ENCODE measurements around the gene LTA4H.
"Not testable (repeated sequence)": the region's sequence is repeated elsewhere in the genome, so short reads cannot be mapped to it uniquely, and the experiment has no call there.

Gene LTA4H

DNA sequence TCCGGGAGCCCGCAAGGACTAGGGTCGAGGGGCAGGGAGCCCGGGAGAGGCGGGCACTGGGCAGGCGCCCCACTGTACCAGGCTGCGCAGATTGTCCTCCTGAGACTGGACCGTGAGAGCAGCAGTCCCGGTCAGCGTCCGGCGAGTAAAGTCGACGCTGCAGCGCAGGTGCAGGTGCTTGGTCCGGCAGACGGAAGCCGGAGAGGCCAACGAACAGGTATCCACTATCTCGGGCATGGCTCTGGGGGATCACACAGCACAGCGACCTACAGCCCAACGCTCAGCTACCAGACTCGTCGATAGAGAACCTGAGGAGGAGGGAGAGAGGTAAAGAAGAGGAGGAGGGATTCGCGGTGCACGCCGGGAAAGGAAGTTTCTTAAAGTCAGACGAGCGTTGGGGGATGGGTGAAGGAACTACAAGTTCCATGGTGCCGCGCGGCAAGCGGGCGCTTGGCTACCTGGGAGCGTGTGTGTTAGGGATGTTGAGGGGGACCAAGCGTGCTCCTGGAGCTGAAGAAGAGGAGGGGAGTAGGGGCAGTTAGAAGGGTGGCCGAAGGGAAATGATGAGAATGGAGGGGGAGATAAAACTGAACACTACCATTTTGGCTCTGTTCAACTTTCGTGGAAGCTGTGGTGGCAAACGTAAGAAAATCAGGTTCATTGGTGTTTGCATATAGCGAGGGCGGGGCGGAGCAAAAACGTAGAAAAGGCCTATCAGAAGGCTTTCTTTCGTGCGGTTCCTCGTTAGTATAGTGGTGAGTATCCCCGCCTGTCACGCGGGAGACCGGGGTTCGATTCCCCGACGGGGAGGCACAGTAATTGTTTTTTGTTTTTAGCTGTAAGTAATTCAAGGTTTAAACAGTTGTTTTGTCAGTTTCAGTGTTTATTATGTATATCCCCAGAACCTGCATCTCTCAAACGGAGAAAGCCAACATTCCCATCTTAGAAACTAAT, at the start of gene LTA4H:
Gene LTA4H, minus strand, starts transcription at position 305 of the 954 bp plus-strand sequence. Its CDS starts 68 bp downstream, at position 237.
- peak; percentile 99 for DNase-seq (ENCODE audit: low read depth)

- no peak for DNase-seq (ENCODE audit: low read depth)
Measured at GRCh38 chr12:96084624-96085023, 49.2 kb upstream of the LTA4H start.

DNA sequence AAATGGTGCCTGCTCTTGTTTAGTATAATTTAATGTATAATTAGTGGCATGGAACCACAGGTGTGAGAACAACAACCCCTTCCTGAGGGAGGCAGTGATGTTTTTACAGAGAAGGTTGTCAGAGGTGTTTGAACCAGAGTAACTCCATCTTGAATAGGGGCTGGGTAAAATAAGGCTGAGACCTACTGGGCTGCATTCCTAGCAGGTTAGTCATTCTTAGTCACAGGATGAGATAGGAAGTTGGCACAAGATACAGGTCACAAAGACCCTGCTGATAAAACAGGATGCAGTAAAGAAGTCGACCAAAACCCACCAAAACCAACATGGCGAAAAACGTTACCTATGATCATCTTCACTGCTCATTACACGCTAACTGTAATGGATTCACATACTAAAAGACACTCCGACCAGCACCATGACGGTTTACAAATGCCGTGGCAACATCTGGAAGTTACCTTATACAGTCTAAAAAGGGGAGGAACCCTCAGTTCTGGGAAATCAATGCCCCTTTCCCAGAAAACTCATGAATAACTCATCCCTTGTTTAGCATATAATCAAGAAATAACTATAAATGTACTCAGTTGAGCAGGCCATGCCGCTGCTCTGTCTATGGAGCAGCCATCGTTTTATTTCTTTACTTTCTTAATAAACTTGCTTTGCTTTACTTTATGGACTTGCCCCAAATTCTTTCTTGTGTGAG, 47.8 kb upstream of the LTA4H start:
- DNase-seq (ENCODE audit: low read depth), result no peak

GRCh38 chr12:96081596-96081995, 46.2 kb upstream of the LTA4H start:
- no peak for DNase-seq (ENCODE audit: low read depth)

- no peak for DNase-seq (ENCODE audit: low read depth)
Measured at GRCh38 chr12:96078231-96079135, 43.1 kb upstream of the LTA4H start.

DNA sequence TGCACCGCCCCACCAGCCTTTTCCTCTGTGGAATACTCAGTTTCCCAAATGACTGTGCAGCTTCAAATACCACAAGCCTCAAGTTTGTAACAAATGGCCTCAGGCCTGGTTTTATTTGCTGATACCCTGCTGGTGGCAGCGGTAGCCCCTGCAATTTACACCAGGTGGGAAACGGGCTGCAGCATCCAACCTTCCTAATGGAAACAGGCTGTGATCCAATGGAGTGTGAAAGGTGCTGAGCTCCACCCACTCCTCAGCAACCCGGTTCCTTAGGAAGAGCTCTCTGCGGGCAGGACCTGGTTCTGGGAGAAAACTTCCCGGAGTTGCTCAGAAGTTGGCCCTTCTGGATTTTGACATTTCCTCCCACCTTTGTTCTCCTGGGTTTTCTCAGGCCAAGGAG, 41.7 kb upstream of the LTA4H start:
- no peak for DNase-seq (ENCODE audit: low read depth)

GRCh38 chr12:96075560-96075959, 40.2 kb upstream of the LTA4H start:
- DNase-seq (ENCODE audit: low read depth), result no peak

GRCh38 chr12:96073346-96074330, 38.3 kb upstream of the LTA4H start:
- DNase-seq (ENCODE audit: low read depth), result no peak

DNA sequence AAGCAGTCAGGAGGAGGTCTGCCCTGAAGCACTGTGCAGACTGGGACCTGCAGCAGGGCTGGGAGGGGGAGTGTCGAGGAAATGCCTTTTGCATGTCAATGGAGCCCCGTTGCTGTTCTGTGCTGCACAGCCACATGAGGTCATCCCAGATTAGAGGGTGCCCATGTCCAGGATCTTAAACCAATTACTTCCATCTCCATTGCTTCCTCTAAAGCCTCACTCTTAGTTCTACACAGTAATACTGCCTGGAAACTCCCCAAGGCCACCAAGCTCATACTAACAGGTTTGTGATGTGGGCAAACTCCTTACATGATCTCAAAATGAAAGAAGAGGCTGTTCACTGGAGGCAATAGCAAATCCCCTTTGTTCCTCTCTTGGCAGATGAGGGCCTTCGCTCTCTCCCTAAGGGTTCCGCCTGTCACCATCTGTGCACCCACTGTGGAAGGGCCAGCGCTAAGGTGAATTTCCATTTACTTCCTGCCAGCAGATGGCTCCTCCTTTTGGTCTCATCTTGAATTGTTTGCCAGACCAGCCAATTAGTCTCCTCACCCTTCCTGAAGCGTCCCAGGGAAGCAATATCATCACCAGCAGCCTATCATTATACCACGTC, 35.4 kb upstream of the LTA4H start:
- no peak for DNase-seq (ENCODE audit: low read depth)

- no peak for DNase-seq (ENCODE audit: low read depth)
Measured at GRCh38 chr12:96069511-96070231, 34.3 kb upstream of the LTA4H start.

DNA sequence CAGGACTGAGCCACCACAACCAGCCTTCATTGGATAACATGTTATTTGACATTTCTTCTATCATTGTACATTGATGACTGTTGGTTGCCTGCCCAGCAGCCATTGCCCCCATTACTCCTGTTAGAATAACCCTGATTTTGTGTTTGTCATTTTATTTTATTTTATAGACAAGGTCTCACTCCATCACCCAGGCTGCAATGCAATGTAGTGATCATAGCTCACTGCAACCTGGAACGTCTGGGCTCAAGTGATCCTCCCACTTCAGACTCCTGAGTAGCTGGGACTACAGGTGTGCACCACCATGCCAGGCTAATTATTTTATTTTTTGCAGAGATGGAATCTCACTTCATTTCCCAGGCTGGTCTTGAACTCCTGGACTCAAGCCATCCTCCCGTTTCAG, 33.2 kb upstream of the LTA4H start:
- no peak for DNase-seq (ENCODE audit: low read depth)

- no peak for DNase-seq (ENCODE audit: low read depth)
Measured at GRCh38 chr12:96068111-96068510, 32.7 kb upstream of the LTA4H start.

DNA sequence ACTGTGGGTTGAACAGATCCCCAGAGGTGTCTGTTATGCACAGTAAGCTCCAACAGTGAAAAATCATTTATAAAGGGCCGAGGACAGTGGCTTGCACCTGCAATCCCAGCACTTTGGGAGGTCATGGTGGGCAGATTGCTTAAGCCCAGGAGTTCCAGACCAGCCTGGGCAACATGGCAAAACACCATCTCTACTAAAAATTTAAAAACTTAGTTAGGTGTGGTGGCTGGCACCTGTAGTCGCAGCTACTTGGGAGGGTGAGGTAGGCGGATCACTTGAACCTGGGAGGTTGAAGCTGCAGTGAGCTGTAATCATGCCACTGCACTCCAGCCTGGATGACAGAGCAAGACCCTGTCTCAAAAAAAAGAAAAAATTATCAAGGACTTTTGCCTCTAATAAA, 30.4 kb upstream of the LTA4H start:
- DNase-seq (ENCODE audit: low read depth), result not testable (repeated sequence)

DNA sequence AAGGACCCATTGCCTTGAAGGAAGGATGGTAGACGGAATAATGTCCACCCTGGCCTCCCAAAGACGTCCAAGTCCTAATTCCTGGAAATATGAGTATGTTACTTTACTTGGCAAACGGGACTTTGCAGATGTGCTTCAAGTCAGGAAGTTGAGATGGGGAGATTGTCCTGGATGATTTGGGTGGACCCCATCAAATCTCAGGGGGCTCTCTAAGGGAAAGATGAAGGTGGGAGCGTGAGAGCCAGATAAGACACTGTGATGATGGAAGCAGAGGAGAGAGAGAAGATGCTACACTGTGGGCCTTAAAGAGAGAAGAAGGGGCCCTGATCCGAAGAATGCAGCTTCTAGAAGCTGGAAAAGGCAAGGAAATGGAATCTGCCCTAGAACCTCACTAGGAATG, 29.6 kb upstream of the LTA4H start:
- DNase-seq (ENCODE audit: low read depth), result no peak

DNA sequence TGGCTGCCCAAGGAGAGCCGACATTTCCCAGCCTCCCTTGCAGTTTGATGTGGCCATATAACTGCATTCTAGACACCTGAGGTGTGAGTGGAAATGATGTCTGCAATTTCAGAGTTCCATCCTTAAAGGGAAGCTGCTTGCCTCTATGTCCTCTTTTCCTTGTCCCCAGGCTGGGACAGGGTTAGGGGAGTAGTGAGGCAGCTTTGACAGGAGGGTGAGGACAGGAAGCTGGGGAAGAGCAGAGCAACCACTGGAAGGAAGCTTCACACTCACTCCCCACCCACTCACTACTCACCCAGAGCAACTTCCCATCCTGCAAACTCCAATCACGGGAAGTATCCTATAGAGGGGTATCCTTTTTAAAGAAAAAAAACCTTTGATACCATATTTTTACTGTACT, 28.9 kb upstream of the LTA4H start:
- no peak for DNase-seq (ENCODE audit: low read depth)

DNA sequence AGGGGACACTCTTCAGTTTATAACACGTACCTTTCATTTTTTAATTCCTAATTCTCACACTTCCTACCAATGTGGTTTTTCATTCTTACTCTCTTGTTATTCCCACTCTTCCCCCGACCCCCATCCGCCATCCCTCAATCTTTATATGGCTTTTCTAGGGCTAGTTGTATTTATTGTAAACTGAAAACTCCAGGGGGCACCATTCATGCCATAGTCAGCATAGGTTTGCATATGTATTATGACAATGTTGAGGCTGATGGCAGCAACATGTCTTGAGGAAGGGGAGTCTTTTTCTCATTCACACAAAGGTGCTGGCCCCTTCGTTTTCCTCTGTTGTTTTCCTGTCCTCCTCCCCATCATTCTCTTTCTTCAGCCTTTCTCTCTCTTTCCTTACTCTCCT, 27.7 kb upstream of the LTA4H start:
- no peak for DNase-seq (ENCODE audit: low read depth)

- DNase-seq (ENCODE audit: low read depth), result peak; percentile 61
Measured at GRCh38 chr12:96061864-96062453, 26.6 kb upstream of the LTA4H start.

DNA sequence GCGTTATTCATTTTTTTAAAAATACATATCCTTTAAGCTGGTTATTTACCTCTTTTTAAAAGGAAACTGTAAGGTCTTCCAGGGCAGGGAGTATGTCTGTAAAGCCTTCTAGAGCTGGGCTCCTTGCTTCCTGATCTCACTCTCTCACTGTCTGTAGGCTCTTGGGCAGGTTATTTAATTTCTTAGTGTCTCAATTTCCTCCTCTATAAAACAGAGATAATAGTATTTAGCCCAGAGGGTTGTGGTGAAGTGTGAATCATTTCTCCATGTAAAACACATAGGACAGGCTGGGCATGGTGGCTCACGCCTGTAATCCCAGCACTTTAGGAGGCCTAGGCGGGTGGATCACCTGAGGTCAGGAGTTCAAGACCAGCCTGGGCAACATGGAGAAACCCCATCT, 25.9 kb upstream of the LTA4H start:
- DNase-seq (ENCODE audit: low read depth), result no peak

GRCh38 chr12:96060041-96060440, 24.7 kb upstream of the LTA4H start:
- DNase-seq (ENCODE audit: low read depth), result no peak
